IPS-18a (cell line): ENCODE measurements around the gene GPD1L.
"Not testable (repeated sequence)": the region's sequence is repeated elsewhere in the genome, so short reads cannot be mapped to it uniquely, and the experiment has no call there.

Source experiments
- H3K27ac ChIP-seq: one replicate; pipeline ENCODE4 v1.5.1; 2013; ENCODE audit warnings: low read length
- H3K27me3 ChIP-seq: one replicate; pipeline ENCODE4 v1.6.1; 2013; ENCODE audit warnings: mild to moderate bottlenecking, low read length; ENCODE audit not compliant: control insufficient read depth, insufficient read depth
- H3K36me3 ChIP-seq: one replicate; pipeline ENCODE4 v1.6.1; 2013; ENCODE audit warnings: low read depth, low read length; ENCODE audit not compliant: control insufficient read depth
- H3K4me1 ChIP-seq: one replicate; pipeline ENCODE4 v1.6.1; 2013; ENCODE audit warnings: low read depth, low read length; ENCODE audit not compliant: control insufficient read depth
- H3K4me3 ChIP-seq: one replicate; pipeline ENCODE4 v1.5.1; 2013; ENCODE audit warnings: low read length
- H3K9ac ChIP-seq: one replicate; pipeline ENCODE4 v1.6.1; 2013; ENCODE audit warnings: mild to moderate bottlenecking, low read length, moderate library complexity
- H3K9me3 ChIP-seq: one replicate; pipeline ENCODE4 v1.6.1; 2013; ENCODE audit warnings: low read depth, low read length; ENCODE audit not compliant: control insufficient read depth

The GPD1L gene

GRCh38 chr3:32106132-32106928, at the start of gene GPD1L:
Gene GPD1L (plus strand): TSS chr3:32106620. CDS start chr3:32106712, 92 bp downstream.
- Histone ChIP-seq H3K4me1 (no peaks in the 10 kb centered on the region), H3K9ac (no peak within 1 kb of the TSS), H3K36me3 (no peaks in the 10 kb centered on the region), H3K27me3 (peaks cover 20% of the 10 kb centered on the region), H3K27ac (no peak within 1 kb of the TSS), H3K9me3 (peaks cover 13% of the 10 kb centered on the region), H3K4me3 (peak within 1 kb of the TSS; percentile 60)

GRCh38 chr3:32058465-32058864, 48.0 kb upstream of the GPD1L start:
- not testable (repeated sequence) for H3K27ac ChIP-seq, H3K36me3 ChIP-seq, H3K9me3 ChIP-seq, H3K4me1 ChIP-seq, H3K9ac ChIP-seq, H3K27me3 ChIP-seq, H3K4me3 ChIP-seq

GRCh38 chr3:32062950-32063582, 43.4 kb upstream of the GPD1L start:
- Histone ChIP-seq H3K27me3 (no peaks in the 10 kb centered on the region), H3K27ac (no peak overlapping the region), H3K4me1 (no peaks in the 10 kb centered on the region), H3K36me3 (no peaks in the 10 kb centered on the region), H3K9me3 (no peaks in the 10 kb centered on the region), H3K4me3 (no peak overlapping the region), H3K9ac (no peak overlapping the region)

- Histone ChIP-seq H3K9me3 (no peaks in the 10 kb centered on the region), H3K27me3 (no peaks in the 10 kb centered on the region), H3K4me1 (no peaks in the 10 kb centered on the region), H3K27ac (no peak overlapping the region), H3K36me3 (no peaks in the 10 kb centered on the region), H3K4me3 (no peak overlapping the region), H3K9ac (no peak overlapping the region)
These were observed 39.7 kb upstream of the GPD1L start for GRCh38 chr3:32066686-32067085.

GRCh38 chr3:32074194-32074593, 32.2 kb upstream of the GPD1L start:
- not testable (repeated sequence) for H3K4me3 ChIP-seq, H3K9ac ChIP-seq, H3K4me1 ChIP-seq, H3K9me3 ChIP-seq, H3K27ac ChIP-seq, H3K36me3 ChIP-seq, H3K27me3 ChIP-seq

- Histone ChIP-seq H3K27me3 (no peaks in the 10 kb centered on the region), H3K36me3 (no peaks in the 10 kb centered on the region), H3K27ac (no peak overlapping the region), H3K4me1 (no peaks in the 10 kb centered on the region), H3K4me3 (no peak overlapping the region), H3K9me3 (no peaks in the 10 kb centered on the region), H3K9ac (no peak overlapping the region)
These were observed 29.9 kb upstream of the GPD1L start for GRCh38 chr3:32076566-32076965.

- H3K4me1 ChIP-seq = no peaks in the 10 kb centered on the region
- H3K4me3 ChIP-seq = no peak overlapping the region
- H3K27me3 ChIP-seq = no peaks in the 10 kb centered on the region
- H3K9ac ChIP-seq = no peak overlapping the region
- no peaks in the 10 kb centered on the region for H3K36me3 ChIP-seq
- H3K27ac ChIP-seq = no peak overlapping the region
- H3K9me3 ChIP-seq = no peaks in the 10 kb centered on the region
These were observed 28.9 kb upstream of the GPD1L start for GRCh38 chr3:32077260-32078084.

- H3K4me1 ChIP-seq = no peaks in the 10 kb centered on the region
- no peak overlapping the region for H3K4me3 ChIP-seq
- H3K36me3 ChIP-seq = no peaks in the 10 kb centered on the region
- H3K9me3 ChIP-seq = no peaks in the 10 kb centered on the region
- no peak overlapping the region for H3K9ac ChIP-seq
- H3K27ac ChIP-seq = no peak overlapping the region
- no peaks in the 10 kb centered on the region for H3K27me3 ChIP-seq
These were observed 28.3 kb upstream of the GPD1L start for GRCh38 chr3:32078085-32078634.

- Histone ChIP-seq H3K27me3 (no peaks in the 10 kb centered on the region), H3K9me3 (no peaks in the 10 kb centered on the region), H3K4me3 (no peak overlapping the region), H3K9ac (no peak overlapping the region), H3K27ac (no peak overlapping the region), H3K4me1 (no peaks in the 10 kb centered on the region), H3K36me3 (no peaks in the 10 kb centered on the region)
These were observed 27.6 kb upstream of the GPD1L start for GRCh38 chr3:32078864-32079263.

- Histone ChIP-seq H3K9ac (no peak overlapping the region), H3K27ac (no peak overlapping the region), H3K27me3 (no peaks in the 10 kb centered on the region)
These were observed 23.7 kb upstream of the GPD1L start for GRCh38 chr3:32082721-32083120.

GRCh38 chr3:32083702-32084270, 22.6 kb upstream of the GPD1L start:
- no peaks in the 10 kb centered on the region for H3K4me1 ChIP-seq
- no peaks in the 10 kb centered on the region for H3K27me3 ChIP-seq
- no peak overlapping the region for H3K4me3 ChIP-seq
- no peak overlapping the region for H3K27ac ChIP-seq
- no peaks in the 10 kb centered on the region for H3K36me3 ChIP-seq
- H3K9me3 ChIP-seq = no peaks in the 10 kb centered on the region
- no peak overlapping the region for H3K9ac ChIP-seq

More at GRCh38 chr3:32082721-32083120, 23.7 kb upstream of the GPD1L start:
- Histone ChIP-seq H3K4me3 (no peak overlapping the region), H3K4me1 (no peaks in the 10 kb centered on the region), H3K9me3 (no peaks in the 10 kb centered on the region), H3K36me3 (no peaks in the 10 kb centered on the region)
